Spleen (tissue), 11 donors: ENCODE measurements around the gene WDR38. TPM values are rescaled to one million over a fixed set of nuclear protein-coding genes. Genes with fewer than 3 reads are reported as not detected.
"Not testable (repeated sequence)": the region's sequence is repeated elsewhere in the genome, so short reads cannot be mapped to it uniquely, and the experiment has no call there.

Experiments used
- DNase-seq: peaks from one replicate; pipeline ENCODE4 v3.0.0-alpha.2; 2020
- H3K27ac ChIP-seq, 8 donors: fragments of 200-600 bp; sonication (generic) in 7 of 8; 1 replicate in 4 of 8; 2 replicates in 4 of 8; pipeline versions ENCODE4 v1.5.0 to v1.8.0; 2016 to 2021; ENCODE audit warnings: inconsistent platforms in 4 of 8, mild to moderate bottlenecking in 4 of 8, moderate library complexity in 1 of 8
- H3K27me3 ChIP-seq, 7 donors: fragments of 200-600 bp; sonication (generic) in 6 of 7; replicated peaks in 1 of 7; 1 replicate in 4 of 7; 2 replicates in 3 of 7; pipeline versions ENCODE4 v1.5.0 to v1.8.0; 2016 to 2021; ENCODE audit warnings: inconsistent platforms in 3 of 7, mild to moderate bottlenecking in 1 of 7
- H3K36me3 ChIP-seq, 6 donors: fragments of 200-600 bp; sonication (generic) in 5 of 6; 1 replicate in 4 of 6; 2 replicates in 2 of 6; pipeline versions ENCODE4 v1.5.0 to v1.8.0; 2016 to 2021; ENCODE audit warnings: inconsistent platforms in 2 of 6
- H3K4me1 ChIP-seq, 6 donors: fragments of 200-600 bp; sonication (generic) in 5 of 6; 1 replicate in 3 of 6; 2 replicates in 3 of 6; pipeline versions ENCODE4 v1.5.0 to v1.8.0; 2016 to 2021; ENCODE audit warnings: inconsistent platforms in 3 of 6
- H3K4me3 ChIP-seq, 8 donors: fragments of 200-600 bp; sonication (generic) in 7 of 8; 1 replicate in 4 of 8; 2 replicates in 4 of 8; pipeline versions ENCODE4 v1.5.0 to v1.8.0; 2016 to 2021; ENCODE audit warnings: inconsistent platforms in 4 of 8, mild to moderate bottlenecking in 4 of 8, moderate library complexity in 2 of 8
- H3K9me3 ChIP-seq, 8 donors: fragments of 200-600 bp; sonication (generic) in 7 of 8; 1 replicate in 4 of 8; 2 replicates in 4 of 8; pipeline versions ENCODE4 v1.5.0 to v1.8.0; 2016 to 2021; ENCODE audit warnings: inconsistent platforms in 4 of 8
- CTCF ChIP-seq, 11 experiments: fragments of 200-600 bp in 7 of 11; fragments of 450-650 bp in 4 of 11; sonication (generic) in 4 of 11; IDR thresholded peaks in 8 of 11; conservative IDR thresholded peaks in 3 of 11; 1 replicate in 7 of 11; 2 replicates in 4 of 11; pipeline versions ENCODE4 v1.4.0 to v1.8.0; 2016 to 2021; ENCODE audit warnings: antibody characterized with exemption in 11 of 11, inconsistent platforms in 4 of 11, mild to moderate bottlenecking in 1 of 11
- POLR2A ChIP-seq, 3 donors: fragments of 450-650 bp; IDR thresholded peaks; one replicate each; pipeline ENCODE4 v1.5.1; 2017; ENCODE audit warnings: antibody characterized with exemption in 3 of 3, mild to moderate bottlenecking in 1 of 3
- POLR2AphosphoS5 ChIP-seq, 3 donors: sonication (generic); formaldehyde crosslinking; IDR thresholded peaks; one replicate each; pipeline ENCODE4 v1.5.1; 2017; ENCODE audit warnings: antibody characterized with exemption in 3 of 3
- WGBS, 5 donors: extraction: QIAGEN DNeasy Blood & Tissue Kit in 3 of 5; methylation state at CpG; one replicate each; pipeline versions ENCODE4 v1.1.5 to v1.1.7; 2013 to 2018; 5-methylcytosine and 5-hydroxymethylcytosine counted together
- intact Hi-C: fragments of 100-400 bp; cut with DNase I; formaldehyde crosslinking; loops from one replicate; pipeline ENCODE4 v1.15.0; 2023; ENCODE audit warnings: low total_unique reads
- polyA plus RNA-seq, 3 donors: library from polyadenylated mRNA; stranded (reverse); fragments of 200-250 nt; gene quantifications; one replicate each; pipeline ENCODE4 v1.2.1, GENCODE V29; 2013
- total RNA-seq, 7 donors: library from RNA; depleted of rRNA in 3 of 7; stranded (reverse); fragments of >200 nt in 3 of 7; fragmentation: NEBNext Ultra II Directional in 4 of 7; extraction: Animal tissue kit (Norgen Biotek cat#: 25700) in 4 of 7; gene quantifications; one replicate each; pipeline versions ENCODE4 v1.1.0 to v1.2.1, GENCODE V29; 2016 to 2021
- donor health status: healthy with polysubstance abuse.
- donor health status: DM: no; HTN: no; CAD: no; lungs with moderate emphysema.
- donor health status: DM: no; HTN: no; CAD: no.
- donor health status: Bipolar disorder and iron deficiency.
- donor health status: healthy.
- donor health status: DM: no; HTN: no; CAD: no.
- donor health status: DM: yes; HTN: yes; CAD: no.

Gene WDR38
- total and polyA plus RNA-seq, 10 donors, result not detected

GRCh38 chr9:124835026-124835557 lies 18.2 kb upstream of the WDR38 start:
- H3K27ac ChIP-seq, result peak overlapping the region in 1 of 8 donors; percentile 2
- peaks cover 3 to 49% (median 29%) of the 10 kb centered on the region in 6 donors for H3K4me1 ChIP-seq
- no peak for TF ChIP-seq POLR2A (IDR thresholded peaks at IDR 0.05)
- TF ChIP-seq POLR2AphosphoS5 (IDR thresholded peaks at IDR 0.05), result no peak
- TF ChIP-seq CTCF (IDR thresholded peaks at IDR 0.05 in 8 of 11, conservative IDR thresholded peaks at IDR 0.05 in 3 of 11), result no peak
- no peaks in the 10 kb centered on the region for H3K9me3 ChIP-seq
- no peak for DNase-seq
- no peak overlapping the region for H3K4me3 ChIP-seq
- WGBS, 5 donors, result 55 to 69% (median 61%) methylated on average over 8 to 13 of the region's 13 CpGs
- intact Hi-C loops, result no loop called here
- H3K36me3 ChIP-seq, result no peaks in the 10 kb centered on the region
- H3K27me3 ChIP-seq, result peaks cover 0 to 21% (median 3%) of the 10 kb centered on the region in 7 donors

- WGBS, 5 donors, result 72 to 100% (median 78%) methylated on average over 2 to 5 of the region's 5 CpGs
- H3K9me3 ChIP-seq, H3K4me3 ChIP-seq, intact Hi-C loops, DNase-seq, H3K27ac ChIP-seq, H3K36me3 ChIP-seq: not testable (repeated sequence)
- Histone ChIP-seq H3K27me3 (peaks cover 0 to 26% (median 3%) of the 10 kb centered on the region in 7 donors), H3K4me1 (peaks cover 0 to 30% (median 17%) of the 10 kb centered on the region in 6 donors)
Measured at GRCh38 chr9:124838132-124838531, 15.1 kb upstream of the WDR38 start.

- Histone ChIP-seq H3K4me1 (peaks cover 0 to 27% (median 16%) of the 10 kb centered on the region in 6 donors), H3K4me3 (peak overlapping the region in 1 of 8 donors; percentile 55), H3K27me3 (peaks cover 0 to 26% (median 3%) of the 10 kb centered on the region in 7 donors)
- H3K36me3 ChIP-seq, H3K9me3 ChIP-seq, intact Hi-C loops, DNase-seq, H3K27ac ChIP-seq: not testable (repeated sequence)
- 43 to 77% (median 60%) methylated on average over 12 to 46 of the region's 52 CpGs for WGBS, 5 donors
Measured at GRCh38 chr9:124838567-124839275, 14.5 kb upstream of the WDR38 start.

- no peaks in the 10 kb centered on the region for H3K36me3 ChIP-seq
- TF ChIP-seq POLR2AphosphoS5 (IDR thresholded peaks at IDR 0.05) (no peak), CTCF (IDR thresholded peaks at IDR 0.05 in 8 of 11, conservative IDR thresholded peaks at IDR 0.05 in 3 of 11) (peak in 9 of 11 experiments; percentile 26 to 53 (median 47)), POLR2A (IDR thresholded peaks at IDR 0.05) (no peak)
- H3K4me3 ChIP-seq, result no peak overlapping the region
- no peaks in the 10 kb centered on the region for H3K9me3 ChIP-seq
- WGBS, 5 donors, result 54 to 72% (median 56%) methylated on average over 7 to 12 of the region's 12 CpGs
- peaks cover 0 to 26% (median 3%) of the 10 kb centered on the region in 7 donors for H3K27me3 ChIP-seq
- H3K27ac ChIP-seq, result peak overlapping the region in 4 of 8 donors; percentile 8 to 49 (median 21)
- no peak for DNase-seq
- peaks cover 0 to 26% (median 13%) of the 10 kb centered on the region in 6 donors for H3K4me1 ChIP-seq
- intact Hi-C loops, result no loop called here
Measured at GRCh38 chr9:124839612-124840299, 13.5 kb upstream of the WDR38 start.
